Kidney (tissue), 14 donors: ENCODE measurements around the gene IFFO2. TPM values are rescaled to one million over a fixed set of nuclear protein-coding genes. Genes with fewer than 3 reads are reported as not detected.

ENCODE experiments used
- DNase-seq, 5 donors: peaks; one replicate each; pipeline ENCODE4 v3.0.0-alpha.2; 2013 to 2020
- FAIRE-seq: peaks from 2 replicates; lab custom pipeline; 2012; peaks lifted over from hg19 to GRCh38; lab: Jason Lieb, UNC
- H3K27ac ChIP-seq, 2 donors: one replicate each; pipeline ENCODE4 v1.7.0; 2013; ENCODE audit warnings: low read depth in 2 of 2, low read length in 2 of 2, inconsistent platforms in 1 of 2
- H3K27me3 ChIP-seq: one replicate; pipeline ENCODE4 v1.7.1; 2013; ENCODE audit warnings: low read length, inconsistent platforms; ENCODE audit not compliant: control insufficient read depth, insufficient read depth
- H3K36me3 ChIP-seq, 3 donors: one replicate each; pipeline versions ENCODE4 v1.7.0 to v1.7.1; 2013; ENCODE audit warnings: low read length in 3 of 3, control low read depth in 1 of 3, inconsistent platforms in 1 of 3; ENCODE audit not compliant: insufficient read depth in 3 of 3, control insufficient read depth in 2 of 3
- H3K4me1 ChIP-seq, 3 donors: one replicate each; pipeline versions ENCODE4 v1.7.0 to v1.7.1; 2013; ENCODE audit warnings: low read length in 3 of 3, inconsistent platforms in 1 of 3, low read depth in 1 of 3; ENCODE audit not compliant: control insufficient read depth in 2 of 3, insufficient read depth in 2 of 3
- H3K4me3 ChIP-seq, 3 donors: one replicate each; pipeline versions ENCODE4 v1.7.0 to v1.8.1; 2013; ENCODE audit warnings: low read length in 3 of 3, control low read depth in 1 of 3, inconsistent platforms in 1 of 3
- H3K9ac ChIP-seq, 3 donors: one replicate each; pipeline versions ENCODE4 v1.7.0 to v1.7.1; 2013; ENCODE audit warnings: low read length in 3 of 3, control low read depth in 1 of 3, inconsistent platforms in 1 of 3
- H3K9me3 ChIP-seq, 3 donors: one replicate each; pipeline versions ENCODE4 v1.7.0 to v1.7.1; 2013; ENCODE audit warnings: low read length in 3 of 3, control low read depth in 1 of 3, inconsistent platforms in 1 of 3; ENCODE audit not compliant: control insufficient read depth in 2 of 3, insufficient read depth in 1 of 3
- intact Hi-C: fragments of 100-400 bp; cut with DNase I; formaldehyde crosslinking; loops from one replicate; pipeline ENCODE4 v1.11.1; 2022
- polyA plus RNA-seq: library from polyadenylated mRNA; stranded (reverse); fragments of 350-450 nt; fragmentation: Illumina TruSeq; extraction: RNeasy Lipid Tissue Mini Kit (QIAGEN cat#74804); gene quantifications from one replicate; pipeline ENCODE4 v1.2.3, GENCODE V29; 2014; ENCODE audit warnings: low read depth, low replicate concordance; ENCODE audit not compliant: insufficient read depth
- total RNA-seq: library from RNA; stranded (reverse); fragmentation: NEBNext Ultra II Directional; extraction: Animal tissue kit (Norgen Biotek cat#: 25700); gene quantifications from one replicate; pipeline ENCODE4 v1.2.1, GENCODE V29; 2021
- TF ChIP-seq, protein P1 (sequence below): IDR thresholded peaks from 3 replicates; pipeline ENCODE4 v1.5.1; 2012; ENCODE audit warnings: mild to moderate bottlenecking, moderate library complexity, borderline replicate concordance; ENCODE audit not compliant: insufficient read depth; ENCODE audit errors: extremely low read depth
- donor health status: control.
- donor health status: control.
- donor health status: control.
- donor health status: control.
- donor health status: control.
- donor health status: DM: yes; HTN: yes; CAD: no.
- donor health status: Normal renal cell carcinoma (clear cell type).

Gene IFFO2
- total and polyA plus RNA-seq, 2 donors from 2014 or later, result 7.5 to 23.1 TPM

DNA sequence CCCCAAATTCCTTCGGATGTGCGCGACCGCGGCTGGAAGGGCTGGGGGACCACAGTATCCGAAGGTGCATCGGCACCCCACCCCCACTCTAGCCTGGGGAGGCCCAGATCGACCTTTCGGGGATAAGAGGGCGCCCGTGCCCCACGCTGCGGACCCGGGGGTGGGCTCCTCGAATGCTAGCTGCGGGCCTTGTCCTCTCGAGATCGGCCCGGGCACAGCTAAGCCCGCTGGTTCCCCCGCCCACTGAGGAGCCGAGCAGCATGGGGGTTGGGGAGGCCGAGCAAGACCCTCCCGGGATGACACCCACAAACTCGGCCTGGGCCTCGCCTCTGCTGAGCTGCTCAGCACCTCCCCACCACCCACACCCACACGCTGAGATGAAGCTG is 653 bp upstream of the IFFO2 start:
- intact Hi-C loops, result no loop called here

DNA sequence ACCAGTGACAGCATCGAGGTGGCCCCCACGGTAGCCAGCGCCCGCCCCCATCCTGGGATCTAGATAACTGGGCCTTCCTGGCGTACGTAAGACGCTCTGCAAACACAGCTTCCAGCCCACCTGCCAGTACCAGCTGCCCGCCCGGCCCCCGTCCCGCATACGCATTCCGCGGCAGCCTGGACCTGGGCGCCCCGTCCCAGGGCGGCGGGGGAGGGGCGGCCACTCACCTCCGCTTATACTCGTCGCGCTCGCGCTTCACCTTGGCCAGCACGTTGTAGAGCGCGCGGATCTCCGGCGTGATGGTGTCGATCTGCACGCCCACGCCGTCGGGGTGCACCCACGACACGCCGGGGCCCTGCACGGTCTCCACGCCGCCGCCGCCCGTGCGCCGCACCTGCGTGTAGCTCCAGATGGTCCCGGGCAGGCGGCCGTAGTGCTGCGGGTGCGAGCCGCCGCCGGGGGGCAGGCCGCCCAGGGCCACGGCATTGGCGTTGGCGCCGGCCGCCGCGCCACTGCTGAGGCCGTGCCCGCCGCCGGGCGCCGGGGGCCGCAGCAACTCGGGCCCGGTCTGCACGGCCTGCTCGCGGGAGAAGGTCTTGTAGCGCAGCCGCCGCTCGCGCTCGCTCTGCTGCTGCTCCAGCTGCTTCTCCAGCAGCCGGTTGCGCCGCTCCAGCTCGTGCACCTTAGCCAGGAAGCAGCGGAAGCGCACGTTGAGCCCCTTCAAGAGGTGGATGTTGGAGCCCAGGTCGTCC is 859 bp downstream of the IFFO2 start:
- Histone ChIP-seq H3K4me1 (peaks cover 0 to 29% (median 8%) of the 10 kb centered on the region in 3 donors), H3K4me3 (peak overlapping the region; percentile 71 to 80 (median 72)), H3K9me3 (no peaks in the 10 kb centered on the region), H3K9ac (peak overlapping the region; percentile 42 to 63 (median 61)), H3K27ac (peak overlapping the region; percentile 7 to 33), H3K36me3 (no peaks in the 10 kb centered on the region), H3K27me3 (no peaks in the 10 kb centered on the region)
- TF ChIP-seq, protein P1, sequence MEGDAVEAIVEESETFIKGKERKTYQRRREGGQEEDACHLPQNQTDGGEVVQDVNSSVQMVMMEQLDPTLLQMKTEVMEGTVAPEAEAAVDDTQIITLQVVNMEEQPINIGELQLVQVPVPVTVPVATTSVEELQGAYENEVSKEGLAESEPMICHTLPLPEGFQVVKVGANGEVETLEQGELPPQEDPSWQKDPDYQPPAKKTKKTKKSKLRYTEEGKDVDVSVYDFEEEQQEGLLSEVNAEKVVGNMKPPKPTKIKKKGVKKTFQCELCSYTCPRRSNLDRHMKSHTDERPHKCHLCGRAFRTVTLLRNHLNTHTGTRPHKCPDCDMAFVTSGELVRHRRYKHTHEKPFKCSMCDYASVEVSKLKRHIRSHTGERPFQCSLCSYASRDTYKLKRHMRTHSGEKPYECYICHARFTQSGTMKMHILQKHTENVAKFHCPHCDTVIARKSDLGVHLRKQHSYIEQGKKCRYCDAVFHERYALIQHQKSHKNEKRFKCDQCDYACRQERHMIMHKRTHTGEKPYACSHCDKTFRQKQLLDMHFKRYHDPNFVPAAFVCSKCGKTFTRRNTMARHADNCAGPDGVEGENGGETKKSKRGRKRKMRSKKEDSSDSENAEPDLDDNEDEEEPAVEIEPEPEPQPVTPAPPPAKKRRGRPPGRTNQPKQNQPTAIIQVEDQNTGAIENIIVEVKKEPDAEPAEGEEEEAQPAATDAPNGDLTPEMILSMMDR, result peak; percentile 14
- DNase-seq (peak in 4 of 5 donors; percentile 48 to 87 (median 76)), FAIRE-seq (no peak)
- intact Hi-C loops, result no loop called here

More for the DNA sequence above, 653 bp upstream of the IFFO2 start:
- H3K4me1 ChIP-seq, result peaks cover 0 to 17% (median 0%) of the 10 kb centered on the region in 3 donors
- H3K9ac ChIP-seq, result peak overlapping the region; percentile 17 to 69 (median 65)
- peak in 1 of 5 donors; percentile 90 for DNase-seq
- peak overlapping the region; percentile 55 to 68 (median 65) for H3K4me3 ChIP-seq
- TF ChIP-seq, protein P1, result no peak
- H3K9me3 ChIP-seq, result no peaks in the 10 kb centered on the region
- no peaks in the 10 kb centered on the region for H3K36me3 ChIP-seq
- peak overlapping the region in 1 of 2 donors; percentile 52 for H3K27ac ChIP-seq
- H3K27me3 ChIP-seq, result no peaks in the 10 kb centered on the region
- no peak for FAIRE-seq

DNA sequence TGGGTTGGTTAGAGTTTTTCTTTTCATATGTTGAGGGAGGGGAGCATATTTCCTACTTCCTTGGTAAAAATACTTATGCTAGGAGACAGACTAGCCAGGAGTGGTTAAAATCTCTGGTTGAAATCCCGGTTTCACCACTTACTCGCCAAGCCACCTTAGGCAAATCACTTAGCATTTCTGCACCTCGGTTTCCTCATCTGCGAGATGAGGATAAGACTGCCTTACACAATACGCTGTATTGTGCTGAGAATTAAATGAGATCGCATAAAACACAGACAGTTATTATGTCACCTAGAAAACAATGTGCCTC is 1.4 kb downstream of the IFFO2 start:
- peaks cover 0 to 31% (median 11%) of the 10 kb centered on the region in 3 donors for H3K4me1 ChIP-seq

More for the DNA sequence above, 1.4 kb downstream of the IFFO2 start:
- TF ChIP-seq, protein P1, result no peak
- Histone ChIP-seq H3K9ac (peak overlapping the region; percentile 42 to 63 (median 61)), H3K9me3 (no peaks in the 10 kb centered on the region), H3K36me3 (no peaks in the 10 kb centered on the region), H3K27me3 (no peaks in the 10 kb centered on the region), H3K4me3 (peak overlapping the region; percentile 71 to 80 (median 72)), H3K27ac (peak overlapping the region; percentile 7 to 33)
- FAIRE-seq (no peak), DNase-seq (no peak)
- intact Hi-C loops, result no loop called here
